A549 (cell line): ENCODE data around the gene NDUFS1. TPM values are rescaled to one million over a fixed set of nuclear protein-coding genes. Genes with fewer than 3 reads are reported as not detected.
"Not testable (repeated sequence)": the region's sequence is repeated elsewhere in the genome, so short reads cannot be mapped to it uniquely, and the experiment has no call there.

ENCODE experiments used
- ATAC-seq, 2 experiments: fragments of 200-7000 bp in 1 of 2; fragments of >200 bp in 1 of 2; cut with Nextera tagmentation in 1 of 2; cut with Tn5 transposase in 1 of 2; 3 replicates each; pipeline versions ENCODE4 v1.8.0 to v1.9.1; 2018 to 2020; ENCODE audit warnings: mild to moderate bottlenecking in 1 of 2, moderate library complexity in 1 of 2
- CTCF ChIA-PET: fragments of 300-600 bp; sonication (Branson Sonifier 250); formaldehyde crosslinking; extraction: SDS; loops from one replicate; lab custom pipeline; 2021; ENCODE audit warnings: antibody characterized with exemption, inconsistent platforms; lab: Yijun Ruan, JAX
- POLR2A ChIA-PET: fragments of 350-600 bp; formaldehyde crosslinking; extraction: SDS; loops from one replicate; lab custom pipeline; 2021; ENCODE audit warnings: antibody characterized with exemption, inconsistent platforms; lab: Yijun Ruan, JAX
- DNase-seq, 2 experiments: peaks; one replicate each; pipeline versions ENCODE4 v3.0.0 to v3.0.0-alpha.2; 2011 to 2016; ENCODE audit warnings: low read depth in 1 of 2, low spot score in 1 of 2
- FAIRE-seq: peaks from 2 replicates; lab custom pipeline; 2011; peaks lifted over from hg19 to GRCh38; lab: Jason Lieb, UNC
- H3K27ac ChIP-seq, 2 experiments: fragments of >200 bp; sonication (Bioruptor Twin); formaldehyde crosslinking; 3 replicates each; pipeline ENCODE4 v1.5.1; 2016 to 2017
- H3K4me1 ChIP-seq: fragments of >200 bp; sonication (Bioruptor Twin); formaldehyde crosslinking; 3 replicates; pipeline ENCODE4 v1.6.1; 2016
- H3K4me2 ChIP-seq: fragments of >200 bp; sonication (Bioruptor Twin); formaldehyde crosslinking; 3 replicates; pipeline ENCODE4 v1.6.1; 2016
- H3K4me3 ChIP-seq: fragments of >200 bp; sonication (Bioruptor Twin); formaldehyde crosslinking; 3 replicates; pipeline ENCODE4 v1.5.1; 2016
- H3K9me3 ChIP-seq: fragments of >200 bp; sonication (Bioruptor Twin); formaldehyde crosslinking; 3 replicates; pipeline ENCODE4 v1.6.1; 2016
- CBX2 ChIP-seq: fragments of 200-600 bp; sonication (generic); IDR thresholded peaks from 2 replicates; pipeline ENCODE4 v1.6.1; 2016; ENCODE audit warnings: low read depth, mild to moderate bottlenecking, borderline replicate concordance
- CEBPB ChIP-seq, 2 experiments: fragments of >200 bp in 1 of 2; sonication (Bioruptor Twin) in 1 of 2; formaldehyde crosslinking in 1 of 2; IDR thresholded peaks; 2 replicates each; pipeline ENCODE4 v1.6.1; 2012 to 2016
- EHF ChIP-seq: fragments of 250-450 bp; sonication (Bioruptor Pico); IDR thresholded peaks from 2 replicates; pipeline ENCODE4 v1.5.0; 2020; ENCODE audit warnings: mild to moderate bottlenecking
- EHMT2 ChIP-seq: fragments of 200-600 bp; sonication (generic); IDR thresholded peaks from 2 replicates; pipeline ENCODE4 v1.6.1; 2016; ENCODE audit warnings: antibody characterized with exemption, low read depth, mild to moderate bottlenecking, moderate library complexity
- EP300 ChIP-seq, 2 experiments: fragments of >200 bp; sonication (Bioruptor Twin); formaldehyde crosslinking; IDR thresholded peaks; 2 replicates in 1 of 2; 3 replicates in 1 of 2; pipeline ENCODE4 v1.6.1; 2016 to 2017
- FOSB ChIP-seq: fragments of 250-450 bp; sonication (Bioruptor Pico); IDR thresholded peaks from 2 replicates; pipeline ENCODE4 v1.5.0; 2020; ENCODE audit warnings: mild to moderate bottlenecking, moderate library complexity
- FOSL2 ChIP-seq, 2 experiments: fragments of 450-650 bp in 1 of 2; fragments of >200 bp in 1 of 2; sonication (Bioruptor Twin) in 1 of 2; formaldehyde crosslinking; IDR thresholded peaks; 2 replicates each; pipeline versions ENCODE4 v1.5.0 to v1.6.1; 2016 to 2020; ENCODE audit warnings: mild to moderate bottlenecking in 1 of 2, moderate library complexity in 1 of 2
- GATA3 ChIP-seq: IDR thresholded peaks from 2 replicates; pipeline ENCODE4 v1.6.1; 2012; ENCODE audit warnings: borderline replicate concordance
- JUNB ChIP-seq: fragments of >200 bp; sonication (Bioruptor Twin); formaldehyde crosslinking; IDR thresholded peaks from 2 replicates; pipeline ENCODE4 v1.6.1; 2016
- KDM1A ChIP-seq: fragments of 200-600 bp; sonication (generic); IDR thresholded peaks from 2 replicates; pipeline ENCODE4 v1.6.1; 2016; ENCODE audit warnings: low read depth, mild to moderate bottlenecking
- MAZ ChIP-seq: fragments of 150-350 bp; IDR thresholded peaks from 2 replicates; pipeline ENCODE4 v1.6.1; 2014; ENCODE audit warnings: antibody characterized with exemption, low read depth, low read length, borderline replicate concordance
- NR3C1 ChIP-seq: fragments of >200 bp; sonication (Bioruptor Twin); formaldehyde crosslinking; IDR thresholded peaks from 3 replicates; pipeline ENCODE4 v1.6.1; 2017
- PHF8 ChIP-seq: fragments of 200-600 bp; sonication (generic); IDR thresholded peaks from 2 replicates; pipeline ENCODE4 v1.6.1; 2016; ENCODE audit warnings: low read depth, mild to moderate bottlenecking, antibody characterized with exemption, moderate library complexity, borderline replicate concordance
- RARB ChIP-seq: fragments of 250-450 bp; sonication (Bioruptor Pico); IDR thresholded peaks from 2 replicates; pipeline ENCODE4 v1.8.0; 2021; ENCODE audit warnings: mild to moderate bottlenecking, moderate library complexity
- RCOR1 ChIP-seq: fragments of 150-350 bp; IDR thresholded peaks from 2 replicates; pipeline ENCODE4 v1.6.1; 2014; ENCODE audit warnings: antibody characterized with exemption, low read length, low read depth
- RFX5 ChIP-seq: fragments of 450-650 bp; IDR thresholded peaks from 2 replicates; pipeline ENCODE4 v1.7.1; 2014; ENCODE audit warnings: antibody characterized with exemption, mild to moderate bottlenecking, moderate library complexity
- RNF2 ChIP-seq: fragments of 200-600 bp; sonication (generic); IDR thresholded peaks from 2 replicates; pipeline ENCODE4 v1.6.1; 2016; ENCODE audit warnings: low read depth, mild to moderate bottlenecking, antibody characterized with exemption, moderate library complexity, borderline replicate concordance
- ZFP36 ChIP-seq: fragments of 450-650 bp; IDR thresholded peaks from 2 replicates; pipeline ENCODE4 v1.6.1; 2014; ENCODE audit warnings: borderline replicate concordance; ENCODE audit not compliant: partially characterized antibody
- ZNF302 ChIP-seq: fragments of 250-450 bp; sonication (Bioruptor Pico); IDR thresholded peaks from 2 replicates; pipeline ENCODE4 v1.9.0; 2021; ENCODE audit warnings: inconsistent platforms, mild to moderate bottlenecking, moderate library complexity
- ZSCAN20 ChIP-seq: fragments of 250-450 bp; sonication (Bioruptor Pico); IDR thresholded peaks from 2 replicates; pipeline ENCODE4 v1.8.0; 2022; ENCODE audit warnings: mild to moderate bottlenecking, moderate library complexity
- WGBS: methylation state at CpG from one replicate; pipeline ENCODE4 v1.1.6; 2017; ENCODE audit errors: missing lambda C conversion rate; 5-methylcytosine and 5-hydroxymethylcytosine counted together
- polyA plus RNA-seq, 4 experiments: library from polyadenylated mRNA; depleted of rRNA in 3 of 4; stranded (reverse); fragments of >200 nt; fragmentation: RNase III in 1 of 4; extraction: RNeasy Plus Mini Kit Qiagen cat#74134 plus additional on column Dnase treatment in 1 of 4; gene quantifications; 2 replicates in 3 of 4; 3 replicates in 1 of 4; pipeline ENCODE4 v1.2.3, GENCODE V29; 2011 to 2017
- TF ChIP-seq, protein P1 (sequence below): fragments of >200 bp; sonication (Bioruptor Twin); formaldehyde crosslinking; IDR thresholded peaks from 2 replicates; pipeline ENCODE4 v1.6.1; 2016
- TF ChIP-seq, protein P2 (sequence below): fragments of 250-450 bp; sonication (Bioruptor Pico); IDR thresholded peaks from 2 replicates; pipeline ENCODE4 v1.5.0; 2021; ENCODE audit warnings: mild to moderate bottlenecking, moderate library complexity, borderline replicate concordance

The NDUFS1 gene
- polyA plus RNA-seq, 2 of the 4 experiments (the other 2 are of a cell fraction), result 86.7 to 134 TPM

- H3K4me3 ChIP-seq, result no peak overlapping the region
- TF ChIP-seq, protein P1, sequence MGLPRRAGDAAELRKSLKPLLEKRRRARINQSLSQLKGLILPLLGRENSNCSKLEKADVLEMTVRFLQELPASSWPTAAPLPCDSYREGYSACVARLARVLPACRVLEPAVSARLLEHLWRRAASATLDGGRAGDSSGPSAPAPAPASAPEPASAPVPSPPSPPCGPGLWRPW, result no peak
- TF ChIP-seq JUNB (no peak), RARB (CRISPR knock-in tag) (no peak), FOSB (CRISPR knock-in tag) (no peak), NR3C1 (no peak), GATA3 (no peak), KDM1A (no peak), FOSL2 (IDR thresholded peaks at IDR 0.05) (no peak), FOSL2 (CRISPR knock-in tag; IDR thresholded peaks at IDR 0.05) (no peak), ZFP36 (no peak), EP300 (IDR thresholded peaks at IDR 0.05) (no peak), RFX5 (no peak), CEBPB (IDR thresholded peaks at IDR 0.05) (no peak), EHMT2 (no peak), RNF2 (no peak)
- TF ChIP-seq, protein P2, sequence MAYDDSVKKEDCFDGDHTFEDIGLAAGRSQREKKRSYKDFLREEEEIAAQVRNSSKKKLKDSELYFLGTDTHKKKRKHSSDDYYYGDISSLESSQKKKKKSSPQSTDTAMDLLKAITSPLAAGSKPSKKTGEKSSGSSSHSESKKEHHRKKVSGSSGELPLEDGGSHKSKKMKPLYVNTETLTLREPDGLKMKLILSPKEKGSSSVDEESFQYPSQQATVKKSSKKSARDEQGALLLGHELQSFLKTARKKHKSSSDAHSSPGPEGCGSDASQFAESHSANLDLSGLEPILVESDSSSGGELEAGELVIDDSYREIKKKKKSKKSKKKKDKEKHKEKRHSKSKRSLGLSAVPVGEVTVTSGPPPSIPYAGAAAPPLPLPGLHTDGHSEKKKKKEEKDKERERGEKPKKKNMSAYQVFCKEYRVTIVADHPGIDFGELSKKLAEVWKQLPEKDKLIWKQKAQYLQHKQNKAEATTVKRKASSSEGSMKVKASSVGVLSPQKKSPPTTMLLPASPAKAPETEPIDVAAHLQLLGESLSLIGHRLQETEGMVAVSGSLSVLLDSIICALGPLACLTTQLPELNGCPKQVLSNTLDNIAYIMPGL, result no peak
- DNase-seq, result peak in 1 of 2 experiments; percentile 38
- WGBS, result 50% methylated on average over 7 of the region's 7 CpGs
- POLR2A ChIA-PET, result no interaction called here
- FAIRE-seq, result no peak
- no peak for ATAC-seq
- H3K4me1 ChIP-seq, result peaks cover 32% of the 10 kb centered on the region
- no peaks in the 10 kb centered on the region for H3K9me3 ChIP-seq
- H3K4me2 ChIP-seq, result 0 out of 3 replicates have a peak overlapping the region, but pooled peaks have one; percentile 8
- peak overlapping the region in 1 of 2 experiments; percentile 19; a peak in 1 of 6 replicates for H3K27ac ChIP-seq
- CTCF ChIA-PET, result no interaction called here
Observed at GRCh38 chr2:206108713-206109112, 50.5 kb downstream of the NDUFS1 start.

DNA sequence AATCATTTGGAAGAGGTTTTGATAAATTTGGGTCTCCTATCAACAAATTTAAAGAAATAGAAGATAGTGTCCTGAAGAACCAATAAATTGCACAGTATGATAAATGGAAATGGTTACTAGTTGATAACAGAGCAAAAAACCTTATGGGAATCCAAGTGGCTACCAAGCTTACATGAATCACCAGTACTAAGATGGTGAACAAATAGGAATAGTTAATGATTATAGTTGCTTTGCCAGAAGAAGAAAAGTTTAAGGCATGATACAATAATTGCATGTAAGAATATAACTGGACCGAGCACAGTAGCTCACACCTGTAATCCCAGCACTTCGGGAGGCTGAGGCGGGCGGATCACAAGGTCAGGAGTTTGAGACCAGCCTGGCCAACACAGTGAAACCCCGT, 53.7 kb downstream of the NDUFS1 start:
- no peak for TF ChIP-seq RCOR1
- TF ChIP-seq PHF8, result no peak
- DNase-seq (peak in 1 of 2 experiments; percentile 50), FAIRE-seq (no peak), ATAC-seq (peak; percentile 64 to 71; a peak in 5 of 6 replicates)
- Histone ChIP-seq H3K4me2 (peak overlapping the region; percentile 87), H3K9me3 (no peaks in the 10 kb centered on the region), H3K4me1 (peaks cover 26% of the 10 kb centered on the region), H3K27ac (peak overlapping the region; percentile 88 to 93), H3K4me3 (peak overlapping the region; percentile 16; the same call in 1 of the 3 replicates)
- CTCF ChIA-PET, result interaction anchor here (1.8 kb wide), 1 partner anchor 9 kb away, joined by 7 read pairs; no protein-coding TSS in a partner anchor
- WGBS, result 46% methylated on average over 5 of the region's 5 CpGs
- POLR2A ChIA-PET, result interaction anchor here (1.5 kb wide), 1 partner anchor 20 kb away, joined by 6 read pairs; the partner anchor contains the start of gene INO80D

DNA sequence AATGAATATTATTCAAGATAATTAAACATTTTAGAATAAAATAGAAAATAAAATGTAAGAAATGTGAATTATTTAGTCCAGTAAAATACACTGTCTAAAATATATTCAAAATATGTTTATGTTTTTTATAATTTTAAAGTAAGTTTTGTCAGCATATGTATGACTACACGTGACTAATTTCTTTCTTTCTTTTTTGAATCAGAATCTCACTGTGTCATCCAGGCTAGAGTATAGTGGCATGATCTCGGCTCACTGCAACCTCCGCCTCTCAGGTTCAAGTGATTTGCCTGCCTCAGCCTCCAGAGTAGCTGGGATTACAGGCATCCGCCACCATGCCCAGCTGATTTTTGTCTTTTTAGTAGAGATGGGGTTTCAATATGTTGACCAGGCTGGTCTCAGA, 54.2 kb downstream of the NDUFS1 start:
- no peak for DNase-seq
- Histone ChIP-seq H3K4me2 (peak overlapping the region; percentile 87), H3K4me1 (peaks cover 26% of the 10 kb centered on the region), H3K4me3 (no peak overlapping the region), H3K27ac (peak overlapping the region; percentile 88 to 93)
- ChIA-PET POLR2A (no interaction called here), CTCF (interaction anchor here (1.8 kb wide), 1 partner anchor 9 kb away, joined by 7 read pairs; no protein-coding TSS in a partner anchor)
- ATAC-seq, result no peak
- TF ChIP-seq RARB (CRISPR knock-in tag) (no peak), EHF (CRISPR knock-in tag) (no peak), ZNF302 (CRISPR knock-in tag) (no peak), MAZ (no peak), CBX2 (no peak), CEBPB (IDR thresholded peaks at IDR 0.05) (no peak), JUNB (no peak), NR3C1 (no peak), RFX5 (no peak), RNF2 (no peak), ZSCAN20 (CRISPR knock-in tag) (no peak)
- TF ChIP-seq, protein P2, result no peak
- TF ChIP-seq, all 56 proteins: peak for 0
- no peaks in the 10 kb centered on the region for H3K9me3 ChIP-seq
- WGBS, result 85% methylated on average over 4 of the region's 4 CpGs
- FAIRE-seq, result no peak

DNA sequence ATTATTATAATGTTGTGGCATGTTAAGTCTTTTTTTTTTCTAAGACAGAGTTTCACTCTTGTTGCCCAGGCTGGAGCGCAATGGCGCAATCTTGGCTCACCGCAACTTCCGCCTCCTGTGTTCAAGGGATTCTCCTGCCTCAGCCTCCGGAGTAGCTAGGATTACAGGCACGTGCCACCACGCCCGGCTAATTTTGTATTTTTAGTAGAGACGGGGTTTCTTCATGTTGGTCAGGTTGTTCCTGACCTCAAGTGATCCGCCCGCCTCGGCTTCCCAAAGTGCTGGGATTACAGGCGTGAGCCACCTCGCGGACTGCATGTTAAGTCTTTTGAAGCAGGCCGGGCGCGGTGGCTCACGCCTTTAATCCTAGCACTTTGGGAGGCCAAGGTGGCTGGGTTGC, 60.4 kb downstream of the NDUFS1 start:
- H3K9me3 ChIP-seq, DNase-seq, H3K27ac ChIP-seq, FAIRE-seq, ATAC-seq, H3K4me3 ChIP-seq, POLR2A ChIA-PET, H3K4me1 ChIP-seq, H3K4me2 ChIP-seq: not testable (repeated sequence)
- CTCF ChIA-PET, result interaction anchor here (1.1 kb wide), 1 partner anchor 10 kb away, joined by 4 read pairs; no protein-coding TSS in a partner anchor
- WGBS, result 92% methylated on average over 19 of the region's 19 CpGs
